ENCODE measurements around the gene IRF2BPL.
"Not testable (repeated sequence)": the region's sequence is repeated elsewhere in the genome, so short reads cannot be mapped to it uniquely, and the experiment has no call there.

IRF2BPL gene

GRCh38 chr14:77025744-77026165, 2.8 kb downstream of the IRF2BPL start:
- in situ Hi-C loops (cut with HindIII; ENCODE audit: low pct_unique_long_range_greater_than_20kb, low sequenced_read_pairs) = no loop called here
- no peak for TF ChIP-seq JUND (IDR thresholded peaks at IDR 0.05; ENCODE audit: low read depth)
- DNase-seq (ENCODE audit: low read depth in 1 of 2, low spot score in 1 of 2) = no peak

- peak in 1 of 2 experiments; percentile 77 for DNase-seq (ENCODE audit: low read depth in 1 of 2, low spot score in 1 of 2)
- TF ChIP-seq JUND (IDR thresholded peaks at IDR 0.05; ENCODE audit: low read depth) = no peak
- in situ Hi-C loops (cut with HindIII; ENCODE audit: low pct_unique_long_range_greater_than_20kb, low sequenced_read_pairs) = no loop called here
Observed at GRCh38 chr14:77024171-77024691, 4.3 kb downstream of the IRF2BPL start.

GRCh38 chr14:77023001-77023996, 5.2 kb downstream of the IRF2BPL start:
- peak in 1 of 2 experiments; percentile 78 for DNase-seq (ENCODE audit: low read depth in 1 of 2, low spot score in 1 of 2)
- TF ChIP-seq JUND (IDR thresholded peaks at IDR 0.05; ENCODE audit: low read depth) = no peak
- in situ Hi-C loops (cut with HindIII; ENCODE audit: low pct_unique_long_range_greater_than_20kb, low sequenced_read_pairs) = no loop called here

GRCh38 chr14:77022236-77022852, 6.2 kb downstream of the IRF2BPL start:
- TF ChIP-seq JUND (IDR thresholded peaks at IDR 0.05; ENCODE audit: low read depth) = no peak
- in situ Hi-C loops (cut with HindIII; ENCODE audit: low pct_unique_long_range_greater_than_20kb, low sequenced_read_pairs) = no loop called here
- DNase-seq (ENCODE audit: low read depth in 1 of 2, low spot score in 1 of 2) = no peak

- in situ Hi-C loops (cut with HindIII; ENCODE audit: low pct_unique_long_range_greater_than_20kb, low sequenced_read_pairs); DNase-seq (ENCODE audit: low read depth in 1 of 2, low spot score in 1 of 2): not testable (repeated sequence)
Observed at GRCh38 chr14:77021424-77021823, 7.1 kb downstream of the IRF2BPL start.

GRCh38 chr14:77018785-77019184, 9.7 kb downstream of the IRF2BPL start:
- DNase-seq (ENCODE audit: low read depth in 1 of 2, low spot score in 1 of 2) = no peak
- no peak for TF ChIP-seq JUND (IDR thresholded peaks at IDR 0.05; ENCODE audit: low read depth)
- in situ Hi-C loops (cut with HindIII; ENCODE audit: low pct_unique_long_range_greater_than_20kb, low sequenced_read_pairs) = no loop called here

GRCh38 chr14:77017666-77018065, 10.8 kb downstream of the IRF2BPL start:
- no peak for DNase-seq (ENCODE audit: low read depth in 1 of 2, low spot score in 1 of 2)
- in situ Hi-C loops (cut with HindIII; ENCODE audit: low pct_unique_long_range_greater_than_20kb, low sequenced_read_pairs) = no loop called here
- TF ChIP-seq JUND (IDR thresholded peaks at IDR 0.05; ENCODE audit: low read depth) = no peak

- in situ Hi-C loops (cut with HindIII; ENCODE audit: low pct_unique_long_range_greater_than_20kb, low sequenced_read_pairs) = no loop called here
- TF ChIP-seq JUND (IDR thresholded peaks at IDR 0.05; ENCODE audit: low read depth) = no peak
- DNase-seq (ENCODE audit: low read depth in 1 of 2, low spot score in 1 of 2) = no peak
Observed at GRCh38 chr14:77014734-77015133, 13.8 kb downstream of the IRF2BPL start.

- peak in 1 of 2 experiments; percentile 71 for DNase-seq (ENCODE audit: low read depth in 1 of 2, low spot score in 1 of 2)
- TF ChIP-seq JUND (IDR thresholded peaks at IDR 0.05; ENCODE audit: low read depth) = no peak
Observed at GRCh38 chr14:77014004-77014604, 14.4 kb downstream of the IRF2BPL start.

GRCh38 chr14:77012193-77012765, 16.2 kb downstream of the IRF2BPL start:
- in situ Hi-C loops (cut with HindIII; ENCODE audit: low pct_unique_long_range_greater_than_20kb, low sequenced_read_pairs) = no loop called here
- TF ChIP-seq JUND (IDR thresholded peaks at IDR 0.05; ENCODE audit: low read depth) = no peak
- no peak for DNase-seq (ENCODE audit: low read depth in 1 of 2, low spot score in 1 of 2)

More at GRCh38 chr14:77014004-77014604, 14.4 kb downstream of the IRF2BPL start:
- in situ Hi-C loops (cut with HindIII; ENCODE audit: low pct_unique_long_range_greater_than_20kb, low sequenced_read_pairs) = no loop called here

GRCh38 chr14:77011245-77011644, 17.3 kb downstream of the IRF2BPL start:
- TF ChIP-seq JUND (IDR thresholded peaks at IDR 0.05; ENCODE audit: low read depth) = no peak
- in situ Hi-C loops (cut with HindIII; ENCODE audit: low pct_unique_long_range_greater_than_20kb, low sequenced_read_pairs) = no loop called here
- peak in 1 of 2 experiments; percentile 32 for DNase-seq (ENCODE audit: low read depth in 1 of 2, low spot score in 1 of 2)

GRCh38 chr14:77009014-77009413, 19.5 kb downstream of the IRF2BPL start:
- DNase-seq (ENCODE audit: low read depth in 1 of 2, low spot score in 1 of 2) = peak in 1 of 2 experiments; percentile 84
- no peak for TF ChIP-seq JUND (IDR thresholded peaks at IDR 0.05; ENCODE audit: low read depth)
- in situ Hi-C loops (cut with HindIII; ENCODE audit: low pct_unique_long_range_greater_than_20kb, low sequenced_read_pairs) = no loop called here
